SK-N-MC (cell line): Measurements from ENCODE around the gene TRAPPC11.

Experiments used
- DNase-seq: peaks from one replicate; pipeline ENCODE4 v3.0.0-alpha.2; 2011; ENCODE audit warnings: low read depth, low spot score
- H3K27ac ChIP-seq: fragments of 200-600 bp; sonication (generic); 2 replicates; pipeline ENCODE4 v1.5.1; 2016; ENCODE audit warnings: mixed run types
- H3K36me3 ChIP-seq: fragments of 200-600 bp; sonication (generic); 2 replicates; pipeline ENCODE4 v1.6.1; 2017; ENCODE audit warnings: antibody characterized with exemption, low read length, mixed read lengths; ENCODE audit not compliant: insufficient read depth
- H3K4me3 ChIP-seq: fragments of 200-600 bp; sonication (generic); 2 replicates; pipeline ENCODE4 v1.5.1; 2016
- H3K9ac ChIP-seq: fragments of 200-600 bp; sonication (generic); 2 replicates; pipeline ENCODE4 v1.8.0; 2017; ENCODE audit warnings: mixed run types, mixed read lengths; ENCODE audit not compliant: insufficient read length
- H3K9me3 ChIP-seq: fragments of 200-600 bp; sonication (generic); 2 replicates; pipeline ENCODE4 v1.6.1; 2017; ENCODE audit warnings: low read depth, mild to moderate bottlenecking, antibody characterized with exemption, low read length, moderate library complexity, mixed read lengths
- EZH2 ChIP-seq: fragments of 200-600 bp; sonication (generic); IDR thresholded peaks from one replicate; pipeline ENCODE4 v1.6.1; 2017; ENCODE audit warnings: antibody characterized with exemption
- FOXP2 ChIP-seq: optimal IDR thresholded peaks from 2 replicates; pipeline ENCODE3; 2011; ENCODE audit warnings: mild to moderate bottlenecking, moderate library complexity; ENCODE audit not compliant: insufficient read depth; ENCODE audit errors: extremely low read length, control extremely low read depth
- POLR2AphosphoS5 ChIP-seq: IDR thresholded peaks from 2 replicates; pipeline ENCODE4 v1.6.1; 2012; ENCODE audit warnings: mild to moderate bottlenecking, low read depth, low read length, borderline replicate concordance

Gene TRAPPC11

GRCh38 chr4:183733181-183733580 is 74.1 kb downstream of the TRAPPC11 start:
- no peak overlapping the region for H3K9ac ChIP-seq
- DNase-seq = no peak
- TF ChIP-seq FOXP2 = no peak
- no peak for TF ChIP-seq EZH2
- no peak for TF ChIP-seq POLR2AphosphoS5
- no peaks in the 10 kb centered on the region for H3K36me3 ChIP-seq
- no peak overlapping the region for H3K27ac ChIP-seq
- H3K9me3 ChIP-seq = no peaks in the 10 kb centered on the region
- H3K4me3 ChIP-seq = no peak overlapping the region

- TF ChIP-seq POLR2AphosphoS5 = no peak
- TF ChIP-seq EZH2 = no peak
- no peak for TF ChIP-seq FOXP2
- no peak for DNase-seq
- H3K36me3 ChIP-seq = no peaks in the 10 kb centered on the region
- H3K27ac ChIP-seq = no peak overlapping the region
- no peak overlapping the region for H3K4me3 ChIP-seq
- no peak overlapping the region for H3K9ac ChIP-seq
- H3K9me3 ChIP-seq = no peaks in the 10 kb centered on the region
These were observed 79.1 kb downstream of the TRAPPC11 start for GRCh38 chr4:183738081-183738673.

GRCh38 chr4:183738961-183739360 is 79.9 kb downstream of the TRAPPC11 start:
- Histone ChIP-seq H3K36me3 (no peaks in the 10 kb centered on the region), H3K9ac (no peak overlapping the region), H3K4me3 (no peak overlapping the region), H3K9me3 (no peaks in the 10 kb centered on the region), H3K27ac (no peak overlapping the region)
- TF ChIP-seq EZH2 (no peak), POLR2AphosphoS5 (no peak), FOXP2 (no peak)
- no peak for DNase-seq

GRCh38 chr4:183746305-183747229 is 87.5 kb downstream of the TRAPPC11 start:
- DNase-seq = no peak
- H3K27ac ChIP-seq = peak overlapping the region; percentile 88

GRCh38 chr4:183747380-183747779 is 88.3 kb downstream of the TRAPPC11 start:
- Histone ChIP-seq H3K9me3 (no peaks in the 10 kb centered on the region; the same call in 1 of the 2 replicates), H3K4me3 (no peak overlapping the region; the same call in 1 of the 2 replicates), H3K36me3 (no peaks in the 10 kb centered on the region), H3K9ac (no peak overlapping the region), H3K27ac (peak overlapping the region; percentile 88)
- DNase-seq = no peak
- no peak for TF ChIP-seq POLR2AphosphoS5
- TF ChIP-seq FOXP2 = no peak
- TF ChIP-seq EZH2 = no peak

More at GRCh38 chr4:183746305-183747229, 87.5 kb downstream of the TRAPPC11 start:
- H3K9me3 ChIP-seq = no peaks in the 10 kb centered on the region; the same call in 1 of the 2 replicates
- H3K4me3 ChIP-seq = no peak overlapping the region
- H3K36me3 ChIP-seq = no peaks in the 10 kb centered on the region
- no peak overlapping the region for H3K9ac ChIP-seq
- TF ChIP-seq EZH2 = no peak
- no peak for TF ChIP-seq POLR2AphosphoS5
- TF ChIP-seq FOXP2 = no peak

- H3K9me3 ChIP-seq = no peaks in the 10 kb centered on the region; the same call in 1 of the 2 replicates
- no peak for TF ChIP-seq POLR2AphosphoS5
- TF ChIP-seq EZH2 = no peak
- no peak for TF ChIP-seq FOXP2
- H3K4me3 ChIP-seq = no peak overlapping the region; the same call in 1 of the 2 replicates
- H3K27ac ChIP-seq = peak overlapping the region; percentile 91
- H3K36me3 ChIP-seq = no peaks in the 10 kb centered on the region
- no peak overlapping the region for H3K9ac ChIP-seq
- peak; percentile 37 for DNase-seq
These were observed 89.0 kb downstream of the TRAPPC11 start for GRCh38 chr4:183747931-183748670.

- Histone ChIP-seq H3K4me3 (no peak overlapping the region), H3K27ac (no peak overlapping the region), H3K9ac (no peak overlapping the region), H3K36me3 (no peaks in the 10 kb centered on the region), H3K9me3 (no peaks in the 10 kb centered on the region; the same call in 1 of the 2 replicates)
- TF ChIP-seq FOXP2 (no peak), POLR2AphosphoS5 (no peak), EZH2 (no peak)
- DNase-seq = no peak
These were observed 92.0 kb downstream of the TRAPPC11 start for GRCh38 chr4:183751106-183751505.

- Histone ChIP-seq H3K27ac (no peak overlapping the region), H3K9ac (no peak overlapping the region), H3K36me3 (no peaks in the 10 kb centered on the region), H3K4me3 (no peak overlapping the region), H3K9me3 (no peaks in the 10 kb centered on the region)
- no peak for DNase-seq
- TF ChIP-seq EZH2 (no peak), FOXP2 (no peak), POLR2AphosphoS5 (no peak)
These were observed 96.5 kb downstream of the TRAPPC11 start for GRCh38 chr4:183755596-183755995.
